Suprapubic skin (tissue), 4 donors: ENCODE measurements around the gene GMEB2. TPM values are rescaled to one million over a fixed set of nuclear protein-coding genes. Genes with fewer than 3 reads are reported as not detected.
"Not testable (repeated sequence)": the region's sequence is repeated elsewhere in the genome, so short reads cannot be mapped to it uniquely, and the experiment has no call there.

Experiments
- DNase-seq, 2 donors: peaks; one replicate each; pipeline ENCODE4 v3.0.0-alpha.2; 2019; ENCODE audit warnings: low spot score in 2 of 2
- H3K27ac ChIP-seq: fragments of 200-600 bp; sonication (generic); one replicate; pipeline ENCODE4 v1.5.1; 2019
- H3K27me3 ChIP-seq: fragments of 200-600 bp; sonication (generic); one replicate; pipeline ENCODE4 v1.5.1; 2019
- H3K36me3 ChIP-seq: fragments of 200-600 bp; sonication (generic); one replicate; pipeline ENCODE4 v1.5.1; 2019
- H3K4me1 ChIP-seq: fragments of 200-600 bp; sonication (generic); one replicate; pipeline ENCODE4 v1.5.1; 2019
- H3K4me3 ChIP-seq: fragments of 200-600 bp; sonication (generic); one replicate; pipeline ENCODE4 v1.5.1; 2019; ENCODE audit warnings: mild to moderate bottlenecking
- H3K9me3 ChIP-seq: fragments of 200-600 bp; sonication (generic); one replicate; pipeline ENCODE4 v1.5.1; 2019
- EP300 ChIP-seq: sonication (generic); formaldehyde crosslinking; IDR thresholded peaks from one replicate; pipeline ENCODE4 v1.6.1; 2017; ENCODE audit warnings: antibody characterized with exemption
- POLR2A ChIP-seq, 2 donors: fragments of 450-650 bp; IDR thresholded peaks; one replicate each; pipeline ENCODE4 v1.6.1; 2017; ENCODE audit warnings: antibody characterized with exemption in 2 of 2, mild to moderate bottlenecking in 2 of 2, moderate library complexity in 2 of 2
- POLR2AphosphoS5 ChIP-seq, 3 donors: sonication (generic); formaldehyde crosslinking; IDR thresholded peaks; one replicate each; pipeline ENCODE4 v1.6.1; 2017; ENCODE audit warnings: antibody characterized with exemption in 3 of 3
- WGBS: methylation state at CpG from one replicate; pipeline ENCODE4 v1.1.5; 2018; 5-methylcytosine and 5-hydroxymethylcytosine counted together
- total RNA-seq, 4 donors: library from RNA; depleted of rRNA; stranded (reverse); fragments of >200 nt; gene quantifications; one replicate each; pipeline ENCODE4 v1.1.0, GENCODE V29; 2016
- TF ChIP-seq, protein P1 (sequence below), 2 donors: fragments of 200-600 bp in 1 of 2; fragments of 450-650 bp in 1 of 2; sonication (generic) in 1 of 2; IDR thresholded peaks; one replicate each; pipeline ENCODE4 v1.5.1; 2016 to 2019; ENCODE audit warnings: antibody characterized with exemption in 2 of 2, mild to moderate bottlenecking in 1 of 2, moderate library complexity in 1 of 2

GMEB2 gene
- total RNA-seq, 4 donors from 2014 or later: 15.5 to 18.5 (median 16.4) TPM

DNA sequence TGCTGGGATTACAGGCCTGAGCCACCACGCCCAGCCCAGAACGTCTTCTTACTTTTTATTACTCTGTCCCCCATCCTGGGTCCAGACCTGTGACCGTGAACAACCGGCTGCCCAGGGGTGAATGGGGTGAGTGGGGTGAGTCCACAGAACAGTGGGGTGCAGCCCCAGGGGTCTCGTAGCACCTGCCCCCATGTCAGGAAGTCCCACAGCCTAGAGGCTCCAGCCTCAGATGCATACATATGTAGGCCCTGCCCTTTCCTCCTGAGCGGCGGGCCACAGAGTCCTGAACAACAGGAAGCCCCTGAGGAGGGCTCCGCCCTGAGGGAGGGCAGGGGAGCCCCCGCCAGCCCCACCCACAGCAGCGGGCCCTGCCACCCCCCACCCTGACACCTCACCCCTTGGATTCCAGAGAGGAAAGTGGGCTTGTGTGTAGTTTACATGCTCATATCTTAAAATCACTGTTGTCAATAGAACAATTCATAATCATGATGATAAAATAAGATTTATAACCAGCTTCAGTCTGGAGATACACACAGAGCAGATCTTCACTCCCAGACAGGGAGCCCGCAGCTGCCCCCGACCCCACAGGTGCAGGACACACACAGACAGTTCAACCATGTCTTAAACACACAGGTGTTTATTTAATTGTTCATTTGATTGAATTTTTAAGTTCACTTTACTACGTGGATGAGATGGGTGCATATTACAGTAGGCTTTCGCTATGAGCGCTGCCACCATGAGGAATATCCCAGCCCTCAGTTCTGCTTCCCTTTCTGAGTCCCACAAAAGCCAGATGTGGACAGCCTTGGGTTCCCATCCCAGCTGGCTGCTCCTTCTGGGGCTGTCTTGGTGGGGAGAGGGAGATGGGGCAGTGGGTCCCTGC is 12.4 kb upstream of the GMEB2 start:
- H3K4me1 ChIP-seq: peaks cover 31% of the 10 kb centered on the region
- H3K9me3 ChIP-seq: no peaks in the 10 kb centered on the region
- peak overlapping the region; percentile 47 for H3K4me3 ChIP-seq
- H3K27ac ChIP-seq: peak overlapping the region; percentile 66
- no peak for DNase-seq
- H3K27me3 ChIP-seq: no peaks in the 10 kb centered on the region
- TF ChIP-seq EP300 (no peak), POLR2A (IDR thresholded peaks at IDR 0.05) (no peak), POLR2AphosphoS5 (IDR thresholded peaks at IDR 0.05) (no peak)
- TF ChIP-seq, protein P1, sequence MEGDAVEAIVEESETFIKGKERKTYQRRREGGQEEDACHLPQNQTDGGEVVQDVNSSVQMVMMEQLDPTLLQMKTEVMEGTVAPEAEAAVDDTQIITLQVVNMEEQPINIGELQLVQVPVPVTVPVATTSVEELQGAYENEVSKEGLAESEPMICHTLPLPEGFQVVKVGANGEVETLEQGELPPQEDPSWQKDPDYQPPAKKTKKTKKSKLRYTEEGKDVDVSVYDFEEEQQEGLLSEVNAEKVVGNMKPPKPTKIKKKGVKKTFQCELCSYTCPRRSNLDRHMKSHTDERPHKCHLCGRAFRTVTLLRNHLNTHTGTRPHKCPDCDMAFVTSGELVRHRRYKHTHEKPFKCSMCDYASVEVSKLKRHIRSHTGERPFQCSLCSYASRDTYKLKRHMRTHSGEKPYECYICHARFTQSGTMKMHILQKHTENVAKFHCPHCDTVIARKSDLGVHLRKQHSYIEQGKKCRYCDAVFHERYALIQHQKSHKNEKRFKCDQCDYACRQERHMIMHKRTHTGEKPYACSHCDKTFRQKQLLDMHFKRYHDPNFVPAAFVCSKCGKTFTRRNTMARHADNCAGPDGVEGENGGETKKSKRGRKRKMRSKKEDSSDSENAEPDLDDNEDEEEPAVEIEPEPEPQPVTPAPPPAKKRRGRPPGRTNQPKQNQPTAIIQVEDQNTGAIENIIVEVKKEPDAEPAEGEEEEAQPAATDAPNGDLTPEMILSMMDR (IDR thresholded peaks at IDR 0.05): no peak
- 72% methylated on average over 13 of the region's 15 CpGs for WGBS
- H3K36me3 ChIP-seq: peaks cover 3% of the 10 kb centered on the region

DNA sequence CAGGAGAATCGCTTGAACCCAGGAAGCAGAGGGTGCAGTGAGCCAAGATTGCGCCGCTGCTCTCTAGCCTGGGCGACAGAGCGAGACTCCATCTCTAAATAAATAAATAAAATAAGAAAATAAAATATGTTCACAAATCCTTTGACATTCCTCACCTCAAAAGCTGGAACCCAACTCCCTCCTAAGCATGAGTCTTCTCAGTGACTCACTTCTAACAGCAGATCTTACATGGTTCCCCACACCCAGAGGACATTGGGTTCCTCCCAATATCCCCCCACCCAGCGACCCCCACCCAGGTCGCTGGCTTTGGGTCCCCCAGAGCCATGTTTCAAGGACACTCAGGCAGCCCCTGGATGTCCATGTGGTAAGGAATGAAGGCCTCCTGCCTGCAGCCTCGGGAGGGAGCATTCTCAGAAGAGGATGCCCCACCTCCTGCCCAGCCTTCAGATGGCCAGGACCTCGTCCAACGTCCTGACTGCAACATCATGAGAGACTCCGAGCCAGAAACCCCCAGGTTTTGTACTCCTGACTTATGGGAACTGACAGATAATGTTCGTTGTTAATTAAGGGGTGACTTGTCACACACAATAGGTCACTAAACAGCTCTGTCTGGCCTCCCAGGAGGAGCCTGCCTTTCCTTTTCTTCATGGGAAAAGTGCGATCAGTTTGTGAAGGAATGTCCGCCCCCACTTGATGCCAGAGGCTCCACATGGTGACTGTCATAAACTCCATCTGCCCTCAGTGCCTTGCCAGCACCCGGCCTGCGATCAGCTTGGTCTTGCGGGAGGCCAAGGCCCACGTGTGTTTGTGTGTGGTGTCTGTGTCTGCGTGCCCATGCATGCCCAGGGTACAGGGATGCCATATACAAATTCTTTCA is 10.1 kb upstream of the GMEB2 start:
- Histone ChIP-seq H3K9me3 (no peaks in the 10 kb centered on the region), H3K27ac (no peak overlapping the region), H3K4me1 (peaks cover 22% of the 10 kb centered on the region), H3K27me3 (no peaks in the 10 kb centered on the region), H3K36me3 (no peaks in the 10 kb centered on the region), H3K4me3 (no peak overlapping the region)
- 55% methylated on average over 15 of the region's 19 CpGs for WGBS
- DNase-seq: no peak
- no peak for TF ChIP-seq EP300
- TF ChIP-seq, protein P1 (IDR thresholded peaks at IDR 0.05): no peak
- no peak for TF ChIP-seq POLR2A (IDR thresholded peaks at IDR 0.05)
- TF ChIP-seq POLR2AphosphoS5 (IDR thresholded peaks at IDR 0.05): no peak

DNA sequence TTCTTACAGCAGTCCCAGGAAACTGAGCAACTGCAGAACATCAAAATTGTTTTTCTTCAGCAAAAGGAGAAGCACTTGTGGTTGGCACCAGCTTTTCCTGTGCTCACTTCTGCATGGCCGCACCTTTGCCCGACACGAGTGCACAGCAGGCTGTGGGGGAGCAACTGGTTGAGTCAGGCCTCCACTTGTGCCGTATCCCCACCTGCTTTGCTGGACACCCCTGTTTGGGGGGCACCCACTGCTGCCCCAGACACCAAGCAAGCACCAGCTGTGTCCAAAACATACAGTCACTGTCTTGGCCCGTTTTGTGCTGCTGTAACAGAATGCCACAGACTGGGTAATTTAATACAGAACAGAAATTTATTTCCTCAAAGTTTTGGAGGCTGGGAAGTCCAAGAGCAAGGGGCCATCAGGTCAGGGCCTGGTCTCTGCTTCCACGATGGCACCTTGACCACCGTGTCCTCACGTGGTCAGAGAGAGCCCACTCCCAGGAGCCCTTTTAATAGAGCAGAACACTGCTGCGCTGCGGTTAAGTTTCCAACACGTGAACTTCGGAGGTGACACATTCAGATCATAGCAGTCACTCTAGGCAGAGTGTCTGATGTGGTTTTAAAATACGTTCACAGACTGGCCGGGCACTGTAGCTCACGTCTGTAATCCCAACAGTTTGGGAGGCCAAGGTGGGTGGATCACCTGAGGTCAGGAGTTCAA is 8.7 kb upstream of the GMEB2 start:
- Histone ChIP-seq H3K4me3 (no peak overlapping the region), H3K27ac (no peak overlapping the region), H3K4me1 (peaks cover 24% of the 10 kb centered on the region), H3K36me3 (no peaks in the 10 kb centered on the region), H3K9me3 (no peaks in the 10 kb centered on the region), H3K27me3 (no peaks in the 10 kb centered on the region)
- no peak for TF ChIP-seq POLR2AphosphoS5 (IDR thresholded peaks at IDR 0.05)
- no peak for TF ChIP-seq POLR2A (IDR thresholded peaks at IDR 0.05)
- WGBS: 87% methylated on average over 15 of the region's 15 CpGs
- DNase-seq: no peak

DNA sequence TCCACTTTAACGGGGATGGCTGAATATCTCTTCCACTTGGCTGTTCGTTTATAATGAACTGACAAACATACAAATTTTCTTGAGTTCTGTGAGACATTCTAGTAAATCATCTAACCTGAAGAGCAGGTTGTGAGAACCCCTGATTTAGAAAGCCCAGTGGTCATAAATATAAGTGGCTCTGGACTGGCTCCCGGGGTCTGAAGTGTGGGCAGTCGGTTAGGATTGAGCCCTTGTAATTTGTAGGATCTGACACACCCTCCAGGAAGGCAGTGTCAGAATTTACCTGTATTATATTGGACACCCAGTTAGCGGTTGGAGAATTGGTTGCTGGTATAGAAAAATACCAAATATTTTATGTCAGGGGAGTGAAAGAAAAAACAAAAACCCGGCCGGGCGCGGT is 6.8 kb upstream of the GMEB2 start:
- H3K27ac ChIP-seq: no peak overlapping the region
- H3K27me3 ChIP-seq: no peaks in the 10 kb centered on the region
- no peaks in the 10 kb centered on the region for H3K36me3 ChIP-seq
- 80% methylated on average over 9 of the region's 9 CpGs for WGBS
- no peak for TF ChIP-seq EP300
- no peak for TF ChIP-seq POLR2A (IDR thresholded peaks at IDR 0.05)
- no peak for TF ChIP-seq POLR2AphosphoS5 (IDR thresholded peaks at IDR 0.05)
- TF ChIP-seq, protein P1 (IDR thresholded peaks at IDR 0.05): no peak
- no peaks in the 10 kb centered on the region for H3K9me3 ChIP-seq
- no peak overlapping the region for H3K4me3 ChIP-seq
- DNase-seq: no peak
- peaks cover 23% of the 10 kb centered on the region for H3K4me1 ChIP-seq

DNA sequence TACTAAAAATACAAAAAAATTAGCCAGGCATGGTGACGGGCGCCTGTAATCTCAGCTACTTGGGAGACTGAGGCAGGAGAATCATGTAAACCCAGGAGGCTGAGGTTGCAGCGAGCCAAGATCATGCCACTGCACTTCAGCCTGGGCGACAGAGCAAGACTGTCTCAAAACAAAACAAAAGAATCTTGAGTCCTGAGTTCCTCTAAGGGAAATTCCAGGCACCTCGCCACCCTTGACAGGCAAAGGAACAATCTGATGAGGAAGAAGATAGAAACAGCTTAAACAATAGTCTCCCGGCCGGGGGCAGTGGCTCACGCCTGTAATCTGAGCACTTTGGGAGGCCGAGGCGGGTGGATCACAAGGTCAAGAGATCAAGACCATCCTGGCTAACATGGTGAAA is 4.5 kb upstream of the GMEB2 start:
- not testable (repeated sequence) for H3K27ac ChIP-seq, H3K27me3 ChIP-seq, H3K9me3 ChIP-seq, H3K4me3 ChIP-seq, H3K36me3 ChIP-seq, DNase-seq
- H3K4me1 ChIP-seq: peaks cover 25% of the 10 kb centered on the region
- WGBS: 56% methylated on average over 10 of the region's 10 CpGs

DNA sequence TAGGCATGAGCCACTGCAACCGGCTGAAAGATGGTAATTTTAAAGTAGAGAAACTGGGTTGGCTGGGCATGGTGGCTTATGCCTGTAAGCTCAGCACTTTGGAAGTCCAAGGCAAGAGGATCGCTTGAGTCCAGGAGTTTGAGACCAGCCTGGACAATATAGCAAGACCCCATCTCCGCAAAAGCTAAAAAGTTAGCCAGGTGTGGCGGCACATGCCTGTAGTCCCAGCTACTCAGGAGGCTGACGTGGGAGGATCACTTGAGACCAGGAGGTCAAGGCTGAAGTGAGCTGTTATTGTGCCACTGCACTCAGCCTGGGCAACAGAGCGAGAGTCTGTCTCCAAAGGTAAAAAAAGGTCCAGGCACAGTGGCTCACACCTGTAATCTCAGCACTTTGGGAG is 4.1 kb upstream of the GMEB2 start:
- H3K4me3 ChIP-seq, H3K36me3 ChIP-seq, H3K9me3 ChIP-seq, DNase-seq, H3K27me3 ChIP-seq, H3K27ac ChIP-seq: not testable (repeated sequence)
- 92% methylated on average over 6 of the region's 6 CpGs for WGBS
- peaks cover 29% of the 10 kb centered on the region for H3K4me1 ChIP-seq
